Neural progenitor cell (in vitro differentiated cells): ENCODE results near the gene NPC2. TPM values are rescaled to one million over a fixed set of nuclear protein-coding genes. Genes with fewer than 3 reads are reported as not detected.

Experiments
- DNase-seq: peaks from one replicate; pipeline ENCODE4 v3.0.0-alpha.2; 2016; ENCODE audit warnings: low spot score
- H2AFZ ChIP-seq: fragments of 200-600 bp; sonication (generic); replicated peaks from 2 replicates; pipeline ENCODE4 v1.6.1; 2016; ENCODE audit warnings: antibody characterized with exemption
- H3F3A ChIP-seq: fragments of 200-600 bp; sonication (generic); 2 replicates; pipeline ENCODE4 v1.6.1; 2016; ENCODE audit warnings: antibody characterized with exemption, low read depth
- H3K27ac ChIP-seq: fragments of 200-600 bp; sonication (generic); 2 replicates; pipeline ENCODE4 v1.5.1; 2016; ENCODE audit warnings: mild to moderate bottlenecking
- H3K27me3 ChIP-seq: fragments of 200-600 bp; sonication (generic); 2 replicates; pipeline ENCODE4 v1.6.1; 2016; ENCODE audit warnings: mild to moderate bottlenecking, moderate library complexity
- H3K36me3 ChIP-seq: fragments of 200-600 bp; sonication (generic); 2 replicates; pipeline ENCODE4 v1.5.1; 2016
- H3K4me1 ChIP-seq: fragments of 200-600 bp; sonication (generic); 2 replicates; pipeline ENCODE4 v1.6.1; 2016; ENCODE audit warnings: mixed run types
- H3K4me2 ChIP-seq: fragments of 200-600 bp; sonication (generic); 2 replicates; pipeline ENCODE4 v1.6.1; 2016
- H3K4me3 ChIP-seq: fragments of 200-600 bp; sonication (generic); 2 replicates; pipeline ENCODE4 v1.5.1; 2016
- H3K79me2 ChIP-seq: fragments of 200-600 bp; sonication (generic); 2 replicates; pipeline ENCODE4 v1.6.1; 2016; ENCODE audit warnings: low read depth
- H3K9ac ChIP-seq: fragments of 200-600 bp; sonication (generic); 2 replicates; pipeline ENCODE4 v1.6.1; 2016
- H3K9me3 ChIP-seq: fragments of 200-600 bp; sonication (generic); 2 replicates; pipeline ENCODE4 v1.5.1; 2016; ENCODE audit warnings: low read depth
- H4K20me1 ChIP-seq: fragments of 200-600 bp; sonication (generic); 2 replicates; pipeline ENCODE4 v1.6.1; 2016; ENCODE audit warnings: low read depth
- H3K27ac Mint-ChIP-seq: 3 replicates; pipeline ENCODE4 v1.8.0; 2021; ENCODE audit warnings: mixed read lengths
- H3K27me3 Mint-ChIP-seq: 2 replicates; pipeline ENCODE4 v1.8.0; 2022; ENCODE audit warnings: low read depth, mild to moderate bottlenecking, inconsistent platforms, moderate library complexity, mixed read lengths; ENCODE audit not compliant: insufficient read depth
- H3K36me3 Mint-ChIP-seq: 3 replicates; pipeline ENCODE4 v1.8.0; 2021; ENCODE audit warnings: mixed read lengths
- H3K4me1 Mint-ChIP-seq: 3 replicates; pipeline ENCODE4 v1.8.0; 2021; ENCODE audit warnings: mixed read lengths
- H3K4me3 Mint-ChIP-seq: 3 replicates; pipeline ENCODE4 v1.8.0; 2021; ENCODE audit warnings: mild to moderate bottlenecking, moderate library complexity, mixed read lengths
- H3K9me3 Mint-ChIP-seq: 3 replicates; pipeline ENCODE4 v1.8.0; 2020; ENCODE audit warnings: mixed read lengths
- CTCF ChIP-seq: fragments of 200-600 bp; sonication (generic); IDR thresholded peaks from 2 replicates; pipeline ENCODE4 v1.5.1; 2017; ENCODE audit warnings: antibody characterized with exemption, mild to moderate bottlenecking
- EZH2 ChIP-seq: fragments of 200-600 bp; sonication (generic); IDR thresholded peaks from 2 replicates; pipeline ENCODE4 v1.6.1; 2017; ENCODE audit warnings: antibody characterized with exemption, mild to moderate bottlenecking, moderate library complexity
- EZH2phosphoT487 ChIP-seq: fragments of 200-600 bp; sonication (generic); IDR thresholded peaks from 2 replicates; pipeline ENCODE4 v1.6.1; 2017; ENCODE audit warnings: antibody characterized with exemption
- total RNA-seq: library from RNA; depleted of rRNA; stranded (reverse); fragments of >200 nt; gene quantifications from 2 replicates; pipeline ENCODE4 v1.2.3, GENCODE V29; 2015; ENCODE audit warnings: low replicate concordance

NPC2 gene
- total RNA-seq, 1 donor from 2014 or later: 371 TPM

- H3K36me3 Mint-ChIP-seq: no peaks in the 10 kb centered on the region
- H2AFZ ChIP-seq: no peak overlapping the region
- no peak overlapping the region for H3K4me2 ChIP-seq
- peaks cover 1% of the 10 kb centered on the region for H3K4me1 ChIP-seq
- H3K27ac ChIP-seq: no peak overlapping the region
- no peaks in the 10 kb centered on the region for H4K20me1 ChIP-seq
- DNase-seq: no peak
- H3K9me3 ChIP-seq: no peaks in the 10 kb centered on the region
- H3K27me3 ChIP-seq: no peaks in the 10 kb centered on the region
- no peak overlapping the region for H3K9ac ChIP-seq
- TF ChIP-seq EZH2phosphoT487: no peak
- no peak for TF ChIP-seq CTCF
- TF ChIP-seq EZH2: no peak
- H3K79me2 ChIP-seq: no peaks in the 10 kb centered on the region
- H3K9me3 Mint-ChIP-seq: no peaks in the 10 kb centered on the region
- H3K4me3 ChIP-seq: no peak overlapping the region
- peaks cover 1% of the 10 kb centered on the region for H3F3A ChIP-seq
- no peak overlapping the region for H3K27ac Mint-ChIP-seq
- H3K4me1 Mint-ChIP-seq: no peaks in the 10 kb centered on the region
- H3K4me3 Mint-ChIP-seq: no peak overlapping the region
- H3K27me3 Mint-ChIP-seq: peaks cover 6% of the 10 kb centered on the region
- no peaks in the 10 kb centered on the region for H3K36me3 ChIP-seq
Measured at GRCh38 chr14:74462993-74463392, 30.1 kb downstream of the NPC2 start.

DNA sequence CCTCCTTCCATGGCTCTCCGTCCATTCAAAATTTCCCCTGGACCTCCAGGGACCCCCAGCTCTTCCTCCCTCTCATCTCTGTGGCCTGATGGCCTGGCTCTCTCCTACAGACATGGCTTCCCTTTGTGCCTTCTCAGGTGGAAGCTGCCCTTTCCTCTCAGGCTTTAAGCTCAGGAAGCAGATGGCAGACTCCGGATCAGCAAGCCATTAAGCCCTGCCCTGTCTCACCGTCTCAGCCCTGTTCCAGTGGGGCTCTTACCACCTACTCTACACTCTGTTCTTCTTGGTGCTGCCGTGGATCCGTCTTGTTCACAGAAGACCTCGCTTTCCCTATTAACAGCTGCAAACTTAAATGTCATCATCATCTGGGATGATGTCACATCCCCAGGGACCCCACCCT is 33.1 kb downstream of the NPC2 start:
- H3K4me3 Mint-ChIP-seq: no peak overlapping the region

DNA sequence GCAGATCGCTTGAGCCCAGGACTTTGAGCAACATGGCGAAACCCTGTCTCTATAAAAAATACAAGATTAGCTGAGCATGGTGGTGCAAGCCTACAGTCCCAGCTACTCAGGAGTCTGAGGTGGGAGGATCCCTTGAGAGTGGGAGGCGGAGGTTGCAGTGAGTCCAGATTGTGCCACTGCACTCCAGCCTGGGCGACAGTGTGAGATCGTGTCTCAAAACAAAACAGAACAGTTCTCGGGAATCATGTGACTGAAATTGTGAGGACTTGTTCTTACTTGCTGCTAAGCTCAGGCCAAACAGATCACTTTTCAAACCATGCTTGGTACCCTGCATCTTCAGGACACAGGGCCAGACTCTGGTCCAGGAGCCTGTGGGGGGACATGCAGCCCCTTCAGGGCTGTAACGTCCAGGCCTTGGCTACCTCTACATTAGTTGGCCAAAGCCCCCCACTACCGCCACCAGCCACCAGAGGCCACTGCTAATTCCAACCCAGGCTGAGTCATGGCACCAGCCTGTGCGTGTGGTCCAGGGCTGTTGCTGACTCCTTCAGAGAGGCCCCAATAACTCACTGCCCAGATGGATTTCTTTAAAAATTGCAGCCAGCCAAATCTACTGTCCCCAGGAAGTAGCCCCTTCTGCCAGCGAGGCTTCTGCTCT is 33.7 kb downstream of the NPC2 start:
- H3K9me3 ChIP-seq: no peaks in the 10 kb centered on the region
- H3K36me3 ChIP-seq: no peaks in the 10 kb centered on the region
- H3K27ac ChIP-seq: no peak overlapping the region
- no peak overlapping the region for H3K4me3 ChIP-seq
- Mint-ChIP-seq H3K9me3 (peaks cover 3% of the 10 kb centered on the region), H3K36me3 (no peaks in the 10 kb centered on the region), H3K4me1 (peaks cover 4% of the 10 kb centered on the region), H3K27me3 (peaks cover 6% of the 10 kb centered on the region), H3K4me3 (no peak overlapping the region), H3K27ac (no peak overlapping the region)
- peaks cover 10% of the 10 kb centered on the region for H3F3A ChIP-seq
- TF ChIP-seq CTCF (peak; percentile 65), EZH2phosphoT487 (no peak)
- DNase-seq: peak; percentile 71
- H3K79me2 ChIP-seq: no peaks in the 10 kb centered on the region
- H4K20me1 ChIP-seq: no peaks in the 10 kb centered on the region
- peak overlapping the region; percentile 7 for H2AFZ ChIP-seq
- no peaks in the 10 kb centered on the region for H3K27me3 ChIP-seq
- no peak overlapping the region for H3K4me2 ChIP-seq
- H3K4me1 ChIP-seq: peaks cover 17% of the 10 kb centered on the region
- H3K9ac ChIP-seq: no peak overlapping the region

More for the DNA sequence above, 33.1 kb downstream of the NPC2 start:
- Histone ChIP-seq H3F3A (peaks cover 10% of the 10 kb centered on the region), H3K4me1 (peaks cover 17% of the 10 kb centered on the region), H3K4me2 (no peak overlapping the region), H3K9ac (no peak overlapping the region), H3K9me3 (no peaks in the 10 kb centered on the region), H3K27ac (no peak overlapping the region), H3K36me3 (no peaks in the 10 kb centered on the region), H4K20me1 (no peaks in the 10 kb centered on the region), H3K4me3 (no peak overlapping the region), H3K27me3 (no peaks in the 10 kb centered on the region), H3K79me2 (no peaks in the 10 kb centered on the region), H2AFZ (peak overlapping the region; percentile 7)
- no peak overlapping the region for H3K27ac Mint-ChIP-seq
- peaks cover 4% of the 10 kb centered on the region for H3K4me1 Mint-ChIP-seq
- peaks cover 6% of the 10 kb centered on the region for H3K27me3 Mint-ChIP-seq
- TF ChIP-seq EZH2: no peak
- no peaks in the 10 kb centered on the region for H3K36me3 Mint-ChIP-seq
- DNase-seq: no peak
- H3K9me3 Mint-ChIP-seq: no peaks in the 10 kb centered on the region

GRCh38 chr14:74457565-74457895 is 35.6 kb downstream of the NPC2 start:
- H3K9ac ChIP-seq: no peak overlapping the region
- peaks cover 10% of the 10 kb centered on the region for H3F3A ChIP-seq
- peaks cover 8% of the 10 kb centered on the region for H3K27me3 Mint-ChIP-seq
- H3K79me2 ChIP-seq: no peaks in the 10 kb centered on the region
- TF ChIP-seq EZH2phosphoT487 (no peak), CTCF (no peak), EZH2 (no peak)
- H3K27ac ChIP-seq: peak overlapping the region; percentile 83
- H3K4me1 ChIP-seq: peaks cover 17% of the 10 kb centered on the region
- DNase-seq: peak; percentile 50
- H4K20me1 ChIP-seq: no peaks in the 10 kb centered on the region
- no peaks in the 10 kb centered on the region for H3K27me3 ChIP-seq
- H3K9me3 ChIP-seq: no peaks in the 10 kb centered on the region
- H3K27ac Mint-ChIP-seq: no peak overlapping the region
- no peaks in the 10 kb centered on the region for H3K36me3 ChIP-seq
- peaks cover 4% of the 10 kb centered on the region for H3K4me1 Mint-ChIP-seq
- H2AFZ ChIP-seq: peak overlapping the region; percentile 52
- H3K4me2 ChIP-seq: peak overlapping the region; percentile 49
- H3K9me3 Mint-ChIP-seq: peaks cover 3% of the 10 kb centered on the region
- H3K4me3 ChIP-seq: no peak overlapping the region
- H3K4me3 Mint-ChIP-seq: no peak overlapping the region
- no peaks in the 10 kb centered on the region for H3K36me3 Mint-ChIP-seq
